Stimulated activated CD8-positive, alpha-beta memory T cell treated with anti-CD3 and anti-CD28 coated beads, Interleukin-4, amount 100 ng/mL, for 1 hour (primary cell): ENCODE data around the gene SFMBT2.
"Not testable (repeated sequence)": the region's sequence is repeated elsewhere in the genome, so short reads cannot be mapped to it uniquely, and the experiment has no call there.

Experiments used
- DNase-seq, 2 donors: peaks; one replicate each; pipeline ENCODE4 v3.0.0-alpha.2; 2020; ENCODE audit warnings: low read depth in 2 of 2, low spot score in 1 of 2

Gene SFMBT2

DNA sequence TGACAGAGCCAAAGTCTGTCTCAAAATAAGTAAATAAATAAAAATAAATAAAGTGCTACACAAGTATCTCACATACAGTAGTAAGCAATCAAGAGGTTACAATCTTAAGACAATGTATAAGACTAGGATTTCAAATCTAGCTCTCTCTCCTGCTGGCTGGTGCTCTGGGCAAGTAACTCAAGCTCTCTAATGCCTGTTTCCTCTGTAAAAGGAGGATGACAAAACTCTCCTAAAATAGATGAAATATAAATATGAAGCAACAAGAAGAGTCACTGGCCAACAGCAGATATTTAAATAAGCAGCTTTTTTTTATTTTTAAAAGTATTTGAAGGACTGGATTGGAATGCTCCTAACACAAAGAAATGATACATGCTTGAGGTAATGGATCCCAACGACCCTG lies 7.2 kb downstream of the SFMBT2 start:
- DNase-seq = no peak

GRCh38 chr10:7401782-7402181 lies 9.1 kb downstream of the SFMBT2 start:
- no peak for DNase-seq

- no peak for DNase-seq
Observed at GRCh38 chr10:7401156-7401555, 9.7 kb downstream of the SFMBT2 start.

DNA sequence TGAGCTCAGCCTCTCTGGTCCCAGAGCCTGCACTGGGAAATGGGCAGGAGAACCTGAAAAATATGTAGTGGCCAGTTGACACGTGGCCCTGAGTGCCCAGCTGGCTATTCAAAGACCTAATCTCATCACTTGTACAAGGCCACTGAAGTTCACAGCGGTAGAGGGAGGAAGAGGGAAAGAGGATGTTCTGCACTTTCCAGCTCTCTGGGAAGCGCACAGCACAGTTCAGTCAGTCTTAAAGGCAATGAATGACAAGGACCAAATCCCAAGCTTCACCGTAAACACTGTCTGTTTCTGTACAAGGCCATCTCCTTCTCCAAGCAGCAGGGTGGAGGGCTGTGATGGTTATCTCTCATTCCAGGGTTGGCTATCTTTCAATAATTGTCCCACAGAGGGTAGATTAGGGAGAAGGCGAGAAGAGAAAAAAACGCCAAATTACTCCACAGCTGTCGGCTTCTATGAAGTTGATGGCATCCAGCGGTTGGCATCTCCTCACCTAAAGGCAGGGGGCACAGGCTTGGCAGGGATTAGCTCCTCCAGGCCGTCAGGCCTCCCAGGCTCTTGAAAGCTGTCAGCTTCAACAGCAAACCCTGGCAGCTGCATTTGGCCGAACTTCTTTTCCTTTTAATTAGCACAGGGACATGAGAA lies 10.6 kb downstream of the SFMBT2 start:
- no peak for DNase-seq

- DNase-seq = no peak
Observed at GRCh38 chr10:7399533-7399932, 11.3 kb downstream of the SFMBT2 start.

GRCh38 chr10:7397049-7398035 lies 13.5 kb downstream of the SFMBT2 start:
- no peak for DNase-seq

GRCh38 chr10:7392301-7392700 lies 18.5 kb downstream of the SFMBT2 start:
- not testable (repeated sequence) for DNase-seq

- DNase-seq = no peak
Observed at GRCh38 chr10:7391748-7392147, 19.1 kb downstream of the SFMBT2 start.

GRCh38 chr10:7390689-7391110 lies 20.1 kb downstream of the SFMBT2 start:
- not testable (repeated sequence) for DNase-seq

DNA sequence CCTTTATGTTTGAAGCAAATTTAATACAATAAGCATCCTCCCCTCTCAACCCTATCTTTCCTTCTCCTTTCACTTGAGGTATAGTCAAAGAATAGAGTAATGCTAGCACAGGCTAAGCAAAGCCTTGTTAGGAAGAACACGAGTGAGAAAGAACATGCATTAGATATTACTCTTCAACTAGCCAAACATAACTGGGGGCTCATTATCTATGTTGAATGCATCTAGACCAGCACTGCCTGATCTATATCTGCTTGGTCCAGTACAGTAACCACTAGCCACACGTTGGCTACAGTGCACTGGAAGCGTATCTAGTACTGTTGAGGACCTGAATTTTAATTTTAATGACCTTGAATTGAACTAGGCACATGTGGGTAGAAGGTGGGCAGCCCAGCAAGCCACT lies 21.0 kb downstream of the SFMBT2 start:
- no peak for DNase-seq

GRCh38 chr10:7389346-7389745 lies 21.5 kb downstream of the SFMBT2 start:
- no peak for DNase-seq

- DNase-seq = no peak
Observed at GRCh38 chr10:7388602-7389001, 22.2 kb downstream of the SFMBT2 start.

DNA sequence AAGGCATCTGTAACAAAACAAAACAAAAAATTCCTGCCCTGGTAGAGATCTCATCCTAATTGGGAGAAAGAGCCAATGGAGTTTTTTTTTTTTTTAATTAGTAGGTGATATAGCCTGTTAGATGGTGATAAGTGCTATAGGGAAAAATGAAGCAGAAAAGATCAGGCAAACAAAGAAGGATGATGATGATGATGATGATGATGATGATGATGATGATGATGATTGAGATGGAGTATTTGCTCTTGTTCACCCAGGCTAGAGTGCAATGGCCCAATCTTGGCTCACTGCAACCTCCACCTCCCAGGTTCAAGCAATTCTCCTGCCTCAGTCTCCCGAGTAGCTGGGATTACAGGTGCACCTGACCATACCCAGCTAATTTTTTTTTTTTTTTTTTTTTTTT lies 22.7 kb downstream of the SFMBT2 start:
- DNase-seq = not testable (repeated sequence)

GRCh38 chr10:7385114-7385513 lies 25.7 kb downstream of the SFMBT2 start:
- no peak for DNase-seq

DNA sequence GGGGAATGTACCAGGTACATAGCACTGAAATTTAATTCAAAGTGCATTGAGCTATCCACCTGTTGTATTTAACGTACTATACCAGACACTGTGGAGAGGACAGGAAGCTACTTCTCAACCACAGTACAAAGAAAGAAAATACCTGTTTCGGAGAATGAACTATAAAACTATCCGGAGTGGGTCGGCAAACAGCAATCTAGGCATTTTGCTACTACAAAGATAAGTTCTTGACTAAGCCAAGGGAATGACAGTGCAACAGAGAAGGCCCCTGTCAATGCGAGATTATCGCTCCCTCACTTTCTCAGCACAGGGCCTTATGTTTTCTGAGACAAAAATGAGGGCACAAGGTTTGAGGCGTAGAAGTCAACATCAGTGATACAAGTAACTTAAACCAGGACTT lies 27.4 kb downstream of the SFMBT2 start:
- no peak for DNase-seq

- no peak for DNase-seq
Observed at GRCh38 chr10:7380704-7381241, 30.1 kb downstream of the SFMBT2 start.

DNA sequence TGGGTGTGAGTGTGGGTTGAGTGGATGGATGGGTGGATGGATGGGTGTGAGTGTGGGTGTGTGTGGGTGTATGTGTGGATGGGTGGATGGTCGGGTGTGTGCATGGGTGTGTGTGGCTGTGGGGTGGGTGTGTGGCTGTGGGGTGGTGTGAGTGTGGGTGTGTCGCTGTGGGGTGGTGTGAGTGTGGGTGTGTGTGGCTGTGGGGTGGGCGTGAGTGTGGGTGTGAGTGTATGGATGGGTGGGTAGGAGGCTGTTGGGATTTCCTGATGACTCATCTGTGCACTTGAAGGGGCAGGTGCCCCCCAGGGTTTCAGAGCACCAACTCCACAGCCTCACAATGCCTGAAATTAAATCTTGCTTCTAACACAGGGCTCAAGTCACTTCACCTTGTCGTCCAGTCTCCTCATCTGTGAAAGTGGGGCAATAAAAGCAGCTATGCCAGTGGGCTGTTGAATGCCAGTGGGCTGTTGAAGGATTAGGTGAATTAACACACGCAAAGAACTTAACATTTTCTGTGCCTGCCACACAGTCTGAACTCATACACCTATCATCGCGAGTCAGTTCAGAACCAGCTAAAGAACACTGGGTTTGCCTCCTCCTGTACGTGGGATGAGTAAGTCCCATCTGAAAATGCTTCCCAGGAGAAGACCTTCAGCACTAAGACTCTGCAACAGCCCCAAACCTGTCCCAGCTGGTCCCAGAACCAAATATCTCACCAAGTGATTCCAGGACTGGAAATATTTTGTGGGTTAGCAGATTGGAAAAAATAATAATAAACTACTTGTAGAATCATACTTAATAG lies 32.0 kb downstream of the SFMBT2 start:
- DNase-seq = no peak

DNA sequence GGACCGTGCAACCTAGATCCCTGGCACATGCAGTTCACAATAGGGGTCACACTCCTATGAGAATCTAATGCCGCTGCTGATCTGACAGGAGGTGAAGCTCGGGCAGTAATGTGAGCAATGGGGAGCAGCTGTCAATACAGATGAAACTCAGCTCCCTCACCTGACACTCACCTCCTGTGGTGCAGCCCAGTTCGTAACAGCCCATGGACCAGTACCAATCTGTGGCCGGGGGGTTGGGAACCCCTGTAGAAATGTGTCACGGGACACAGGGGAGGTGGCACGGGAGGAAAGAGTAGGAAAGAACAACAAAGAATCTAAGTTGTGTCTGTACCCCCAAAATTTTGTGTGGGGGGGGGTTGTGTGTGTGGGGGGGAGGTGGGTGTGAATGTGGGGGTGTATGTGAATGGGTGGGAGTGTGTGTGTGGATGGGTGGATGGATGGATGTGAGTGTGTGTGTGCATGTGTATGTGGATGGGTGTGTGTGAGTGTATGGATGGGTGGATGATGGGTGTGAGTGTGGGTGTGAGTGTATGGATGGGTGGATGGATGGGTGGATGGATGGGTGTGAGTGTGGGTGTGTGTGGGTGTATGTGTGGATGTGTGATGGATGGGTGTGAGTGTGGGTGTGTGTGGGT lies 33.1 kb downstream of the SFMBT2 start:
- DNase-seq = no peak

GRCh38 chr10:7374795-7375194 lies 36.0 kb downstream of the SFMBT2 start:
- DNase-seq = no peak

DNA sequence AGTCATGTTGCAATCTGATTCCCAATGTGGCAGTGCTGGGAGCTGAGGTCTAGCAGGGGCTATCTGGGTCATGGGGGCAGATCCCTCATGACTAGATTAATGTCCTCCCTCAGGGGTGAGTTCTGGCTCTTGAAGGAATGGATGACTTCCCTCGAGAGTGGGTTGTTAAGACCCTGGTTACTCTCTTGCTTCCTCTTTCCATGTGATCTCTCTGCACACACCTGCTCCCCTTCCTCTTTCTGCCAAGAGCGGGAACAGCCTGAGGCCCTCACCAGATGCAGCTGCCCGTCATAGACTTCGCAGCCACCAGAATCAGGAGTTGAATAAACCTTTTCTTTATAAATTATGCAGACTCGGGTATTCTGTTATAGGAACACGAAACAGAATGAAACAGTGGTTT lies 37.8 kb downstream of the SFMBT2 start:
- no peak for DNase-seq

- DNase-seq = no peak
Observed at GRCh38 chr10:7372504-7372903, 38.3 kb downstream of the SFMBT2 start.
